ENCODE measurements around the gene GPR137. TPM values are rescaled to one million over a fixed set of nuclear protein-coding genes. Genes with fewer than 3 reads are reported as not detected.
"Not testable (repeated sequence)": the region's sequence is repeated elsewhere in the genome, so short reads cannot be mapped to it uniquely, and the experiment has no call there.

The GPR137 gene
- total RNA-seq, 2 experiments from 2014 or later = 28.7 to 31.6 TPM

GRCh38 chr11:64307795-64308194 is 22.1 kb downstream of the GPR137 start:
- not testable (repeated sequence) for H3K36me3 Mint-ChIP-seq, H3K4me3 Mint-ChIP-seq, H3K9me3 Mint-ChIP-seq, DNase-seq, H3K27me3 Mint-ChIP-seq, H3K27ac Mint-ChIP-seq
- ChIA-PET CTCF (interaction anchor here (1.5 to 2.9 kb wide), 2 partner anchors 10 to 24 kb away, joined by 4 to 14 read pairs; partner anchors contain the start of genes PRDX5 and TRMT112), POLR2A (interaction anchor here (2.9 kb wide), 1 partner anchor 9 kb away, joined by 15 read pairs; the partner anchor contains the start of genes PRDX5 and TRMT112)
- peaks cover 28% of the 10 kb centered on the region for H3K4me1 Mint-ChIP-seq (ENCODE audit: low read depth)
- intact Hi-C loops (cut with micrococcal nuclease) = loop anchor here (10.0 kb wide), 1 partner anchor 323 kb away; the partner anchor contains the start of gene OTUB1

GRCh38 chr11:64312947-64313346 is 27.3 kb downstream of the GPR137 start:
- H3K36me3 Mint-ChIP-seq = peaks cover 22% of the 10 kb centered on the region
- intact Hi-C loops (cut with micrococcal nuclease) = loop anchor here (10.0 kb wide), 1 partner anchor 462 kb away; the partner anchor contains the start of gene SF1
- ChIA-PET POLR2A (no interaction called here), CTCF (interaction anchor here (0.6 to 2.3 kb wide), 4 partner anchors 8 to 385 kb away, joined by 3 to 9 read pairs (median 4); partner anchors contain the start of gene ESRRA)
- DNase-seq = no peak
- no peaks in the 10 kb centered on the region for H3K27me3 Mint-ChIP-seq
- no peak overlapping the region for H3K4me3 Mint-ChIP-seq
- H3K4me1 Mint-ChIP-seq (ENCODE audit: low read depth) = peaks cover 28% of the 10 kb centered on the region
- H3K9me3 Mint-ChIP-seq = no peaks in the 10 kb centered on the region
- peak overlapping the region; percentile 67 for H3K27ac Mint-ChIP-seq

- CTCF ChIA-PET = interaction anchor here (0.6 to 2.3 kb wide), 4 partner anchors 9 to 385 kb away, joined by 3 to 9 read pairs (median 4); partner anchors contain the start of gene ESRRA
- no peak overlapping the region for H3K4me3 Mint-ChIP-seq
- no peaks in the 10 kb centered on the region for H3K9me3 Mint-ChIP-seq
- H3K27me3 Mint-ChIP-seq = no peaks in the 10 kb centered on the region
- H3K36me3 Mint-ChIP-seq = peaks cover 25% of the 10 kb centered on the region
- POLR2A ChIA-PET = interaction anchor here (0.5 kb wide), 1 partner anchor 55 kb away, joined by 3 read pairs; no protein-coding TSS in a partner anchor
- peak overlapping the region; percentile 67 for H3K27ac Mint-ChIP-seq
- intact Hi-C loops (cut with micrococcal nuclease) = loop anchor here (10.0 kb wide), 1 partner anchor 461 kb away; the partner anchor contains the start of gene SF1
- peaks cover 28% of the 10 kb centered on the region for H3K4me1 Mint-ChIP-seq (ENCODE audit: low read depth)
- DNase-seq = no peak
These were observed 28.0 kb downstream of the GPR137 start for GRCh38 chr11:64313491-64314145.

GRCh38 chr11:64314146-64314804 is 28.6 kb downstream of the GPR137 start:
- H3K27ac Mint-ChIP-seq = peak overlapping the region; percentile 61
- H3K9me3 Mint-ChIP-seq = no peaks in the 10 kb centered on the region
- POLR2A ChIA-PET = interaction anchor here (0.5 kb wide), 1 partner anchor 56 kb away, joined by 3 read pairs; no protein-coding TSS in a partner anchor

GRCh38 chr11:64314805-64315561 is 29.3 kb downstream of the GPR137 start:
- ChIA-PET CTCF (interaction anchor here (3.0 kb wide), 1 partner anchor 14 kb away, joined by 12 read pairs; the partner anchor contains the start of gene CATSPERZ), POLR2A (no interaction called here)
- H3K27me3 Mint-ChIP-seq = no peaks in the 10 kb centered on the region
- DNase-seq = no peak
- peaks cover 25% of the 10 kb centered on the region for H3K36me3 Mint-ChIP-seq
- peak overlapping the region; percentile 45 for H3K27ac Mint-ChIP-seq
- H3K4me3 Mint-ChIP-seq = no peak overlapping the region
- intact Hi-C loops (cut with micrococcal nuclease) = loop anchor here (10.0 kb wide), 1 partner anchor 460 kb away; the partner anchor contains the start of gene SF1
- peaks cover 38% of the 10 kb centered on the region for H3K4me1 Mint-ChIP-seq (ENCODE audit: low read depth)
- no peaks in the 10 kb centered on the region for H3K9me3 Mint-ChIP-seq

More at GRCh38 chr11:64314146-64314804, 28.6 kb downstream of the GPR137 start:
- CTCF ChIA-PET = interaction anchor here (0.9 to 2.3 kb wide), 3 partner anchors 9 to 19 kb away, joined by 3 to 9 read pairs (median 4); partner anchors contain the start of gene ESRRA
- H3K27me3 Mint-ChIP-seq = no peaks in the 10 kb centered on the region
- intact Hi-C loops (cut with micrococcal nuclease) = loop anchor here (10.0 kb wide), 1 partner anchor 461 kb away; the partner anchor contains the start of gene SF1
- no peak for DNase-seq
- H3K4me1 Mint-ChIP-seq (ENCODE audit: low read depth) = peaks cover 34% of the 10 kb centered on the region
- peaks cover 25% of the 10 kb centered on the region for H3K36me3 Mint-ChIP-seq
- H3K4me3 Mint-ChIP-seq = no peak overlapping the region

- not testable (repeated sequence) for H3K27me3 Mint-ChIP-seq, H3K9me3 Mint-ChIP-seq, DNase-seq
- H3K4me3 Mint-ChIP-seq = peak overlapping the region; percentile 92
- H3K27ac Mint-ChIP-seq = peak overlapping the region; percentile 99
- peaks cover 38% of the 10 kb centered on the region for H3K4me1 Mint-ChIP-seq (ENCODE audit: low read depth)
- H3K36me3 Mint-ChIP-seq = peaks cover 26% of the 10 kb centered on the region
- POLR2A ChIA-PET = interaction anchor here (0.6 to 2.8 kb wide), 8 partner anchors 9 to 549 kb away, joined by 3 to 24 read pairs (median 12); partner anchors contain the start of genes ESRRA and FERMT3
- CTCF ChIA-PET = interaction anchor here (1.1 to 5.3 kb wide), 6 partner anchors 11 to 109 kb away, joined by 6 to 97 read pairs (median 12); partner anchors contain the start of genes CATSPERZ, CCDC88B, ESRRA and FERMT3
- intact Hi-C loops (cut with micrococcal nuclease) = loop anchor here (10.0 kb wide), 1 partner anchor 459 kb away; the partner anchor contains the start of gene SF1
These were observed 30.2 kb downstream of the GPR137 start for GRCh38 chr11:64315667-64316526.

- peak; percentile 62 for DNase-seq
- Mint-ChIP-seq H3K36me3 (peaks cover 33% of the 10 kb centered on the region), H3K27me3 (no peaks in the 10 kb centered on the region)
These were observed 31.1 kb downstream of the GPR137 start for GRCh38 chr11:64316672-64317324.

GRCh38 chr11:64317325-64317960 is 31.8 kb downstream of the GPR137 start, which contains the start of gene TRMT112:
TSS of gene TRMT112 (minus strand) at chr11:64317559. CDS start at chr11:64317526, 33 bp downstream.
- H3K4me3 Mint-ChIP-seq = peak within 1 kb of the TSS; percentile 92
- no peaks in the 10 kb centered on the region for H3K9me3 Mint-ChIP-seq
- H3K36me3 Mint-ChIP-seq = peaks cover 35% of the 10 kb centered on the region
- peak; percentile 98 for DNase-seq
- H3K4me1 Mint-ChIP-seq (ENCODE audit: low read depth) = peaks cover 35% of the 10 kb centered on the region
- intact Hi-C loops (cut with micrococcal nuclease) = loop anchor here (1.0 to 10.0 kb wide), 6 partner anchors 12 to 457 kb away; partner anchors contain the start of genes CCDC88B, ESRRA, FKBP2 and SF1
- no peaks in the 10 kb centered on the region for H3K27me3 Mint-ChIP-seq
- peak within 1 kb of the TSS; percentile 99 for H3K27ac Mint-ChIP-seq
- ChIA-PET POLR2A (interaction anchor here (0.6 to 2.8 kb wide), 20 partner anchors 10 to 132 kb away, joined by 3 to 24 read pairs (median 5); partner anchors contain the start of genes BAD, CCDC88B, ESRRA and FERMT3), CTCF (interaction anchor here (0.6 to 5.3 kb wide), 24 partner anchors 10 to 562 kb away, joined by 3 to 97 read pairs (median 6); partner anchors contain the start of genes CATSPERZ, CCDC88B, ESRRA and FERMT3)

More at GRCh38 chr11:64316672-64317324, 31.1 kb downstream of the GPR137 start:
- Mint-ChIP-seq H3K9me3 (no peaks in the 10 kb centered on the region), H3K27ac (peak overlapping the region; percentile 99), H3K4me3 (peak overlapping the region; percentile 92), H3K4me1 (ENCODE audit: low read depth) (peaks cover 36% of the 10 kb centered on the region)
- POLR2A ChIA-PET = interaction anchor here (0.6 to 2.8 kb wide), 17 partner anchors 10 to 548 kb away, joined by 3 to 24 read pairs (median 5); partner anchors contain the start of genes BAD, ESRRA, FERMT3 and FKBP2
- CTCF ChIA-PET = interaction anchor here (0.6 to 5.3 kb wide), 17 partner anchors 9 to 563 kb away, joined by 3 to 97 read pairs (median 8); partner anchors contain the start of genes CATSPERZ, CCDC88B, ESRRA and FERMT3
- intact Hi-C loops (cut with micrococcal nuclease) = loop anchor here (1.0 to 10.0 kb wide), 6 partner anchors 11 to 458 kb away; partner anchors contain the start of genes CCDC88B, ESRRA, FKBP2 and SF1

All from activated CD4-positive, alpha-beta memory T cell treated with anti-CD3 and anti-CD28 coated beads for 36 hours (primary cell).